AG08395 (cell line): Measurements from ENCODE around the gene GATB.
"Not testable (repeated sequence)": the region's sequence is repeated elsewhere in the genome, so short reads cannot be mapped to it uniquely, and the experiment has no call there.

Experiments
- DNase-seq: peaks from one replicate; pipeline ENCODE4 v3.0.0; 2012; ENCODE audit warnings: mixed read lengths, low spot score

GATB gene

GRCh38 chr4:151731670-151732069, 29.1 kb downstream of the GATB start:
- DNase-seq = not testable (repeated sequence)

- DNase-seq = no peak
These were observed 30.9 kb downstream of the GATB start for GRCh38 chr4:151729731-151730559.

- no peak for DNase-seq
These were observed 32.1 kb downstream of the GATB start for GRCh38 chr4:151728679-151729078.

- DNase-seq = no peak
These were observed 32.8 kb downstream of the GATB start for GRCh38 chr4:151728006-151728405.

- DNase-seq = peak; percentile 37
These were observed 33.4 kb downstream of the GATB start for GRCh38 chr4:151727365-151727764.

GRCh38 chr4:151725087-151725486, 35.7 kb downstream of the GATB start:
- DNase-seq = no peak

GRCh38 chr4:151721916-151722315, 38.9 kb downstream of the GATB start:
- no peak for DNase-seq

- DNase-seq = no peak
These were observed 39.3 kb downstream of the GATB start for GRCh38 chr4:151721466-151721865.

GRCh38 chr4:151719956-151720334, 40.9 kb downstream of the GATB start:
- no peak for DNase-seq

- no peak for DNase-seq
These were observed 41.5 kb downstream of the GATB start for GRCh38 chr4:151718984-151719955.

- no peak for DNase-seq
These were observed 42.7 kb downstream of the GATB start for GRCh38 chr4:151717909-151718628.

- DNase-seq = no peak
These were observed 43.5 kb downstream of the GATB start for GRCh38 chr4:151717314-151717713.

GRCh38 chr4:151716324-151716723, 44.5 kb downstream of the GATB start:
- DNase-seq = no peak

GRCh38 chr4:151715881-151716280, 44.9 kb downstream of the GATB start:
- DNase-seq = no peak

GRCh38 chr4:151712777-151713176, 48.0 kb downstream of the GATB start:
- no peak for DNase-seq

- no peak for DNase-seq
These were observed 49.2 kb downstream of the GATB start for GRCh38 chr4:151711646-151712045.

- no peak for DNase-seq
These were observed 51.2 kb downstream of the GATB start for GRCh38 chr4:151709587-151709986.

GRCh38 chr4:151709071-151709470, 51.7 kb downstream of the GATB start:
- no peak for DNase-seq

GRCh38 chr4:151708100-151708499, 52.7 kb downstream of the GATB start:
- no peak for DNase-seq

- no peak for DNase-seq
These were observed 57.4 kb downstream of the GATB start for GRCh38 chr4:151703401-151703800.

GRCh38 chr4:151702256-151702655, 58.6 kb downstream of the GATB start:
- DNase-seq = no peak
